ENCODE data around the gene ZCCHC7. TPM values are rescaled to one million over a fixed set of nuclear protein-coding genes. Genes with fewer than 3 reads are reported as not detected.

ZCCHC7 gene
- total and polyA plus RNA-seq, 2 of the 8 experiments (the other 6 are each of a cell fraction or from before 2014, with no cell fraction given), result 12.2 to 27.5 TPM

- Histone ChIP-seq H2BK12ac (ENCODE audit: low read depth, low read length) (no peak overlapping the region), H3K4me2 (ENCODE audit: insufficient read depth in 1 of 2, low read depth in 2 of 2, low read length in 2 of 2) (no peak overlapping the region), H3K4ac (replicated peaks; ENCODE audit: insufficient read length, low read depth, low read length) (no peak overlapping the region), H2BK120ac (replicated peaks; ENCODE audit: low read depth, low read length) (no peak overlapping the region), H3K23me2 (ENCODE audit: low read depth, low read length) (no peaks in the 10 kb centered on the region; the same call in 1 of the 2 replicates), H3K27me3 (replicated peaks in 1 of 4; ENCODE audit: control insufficient read depth in 3 of 4, extremely low read depth in 1 of 4, insufficient read depth in 3 of 4, low read length in 3 of 4) (no peaks in the 10 kb centered on the region), H2AFZ (ENCODE audit: low read length) (no peak overlapping the region), H3K23ac (ENCODE audit: insufficient read length) (no peak overlapping the region), H3K79me1 (ENCODE audit: low read depth, low read length) (no peaks in the 10 kb centered on the region), H4K20me1 (replicated peaks in 1 of 2; ENCODE audit: control insufficient read depth in 1 of 2, insufficient read depth in 2 of 2, low read length in 2 of 2) (peaks cover 1 to 3% of the 10 kb centered on the region in 2 experiments), H2AK5ac (ENCODE audit: low read depth, low read length) (no peak overlapping the region), H3K56ac (replicated peaks; ENCODE audit: insufficient read length, low read depth, low read length) (no peak overlapping the region), H2BK20ac (ENCODE audit: low read length) (no peak overlapping the region), H3K36me3 (ENCODE audit: control insufficient read depth in 2 of 4, insufficient read depth in 4 of 4, low read length in 3 of 4) (no peaks in the 10 kb centered on the region), H4K8ac (ENCODE audit: extremely low read depth, insufficient read depth, low read length) (no peak overlapping the region), H3K79me2 (ENCODE audit: control insufficient read depth in 1 of 2, insufficient read depth in 2 of 2, low read length in 2 of 2) (no peaks in the 10 kb centered on the region), H2BK15ac (ENCODE audit: low read length) (no peak overlapping the region), H4K5ac (ENCODE audit: insufficient read length, low read depth, low read length) (no peak overlapping the region), H3K18ac (ENCODE audit: extremely low read depth, low read length) (no peak overlapping the region), H3K9me3 (ENCODE audit: insufficient read depth in 2 of 2, low read depth in 1 of 2, low read length in 1 of 2) (no peaks in the 10 kb centered on the region), H3K4me1 (replicated peaks in 1 of 4; ENCODE audit: control insufficient read depth in 3 of 4, insufficient read depth in 4 of 4, low read length in 3 of 4) (peaks cover 0 to 20% (median 9%) of the 10 kb centered on the region in 4 experiments; a peak in 6 of 7 replicates), H2BK5ac (ENCODE audit: low read depth, low read length) (no peak overlapping the region), H3K4me3 (ENCODE audit: extremely low read depth in 1 of 4, insufficient read depth in 2 of 4, low read depth in 3 of 4, low read length in 4 of 4) (no peak overlapping the region), H3K9ac (replicated peaks in 1 of 4; ENCODE audit: extremely low read depth in 1 of 4, low read depth in 3 of 4, low read length in 3 of 4) (no peak overlapping the region; a peak in 2 of 7 replicates), H3K27ac (ENCODE audit: low read depth, low read length) (no peak overlapping the region), H4K91ac (replicated peaks; ENCODE audit: insufficient read length, low read length) (no peak overlapping the region), H3K14ac (ENCODE audit: insufficient read length) (no peak overlapping the region)
- DNase-seq (ENCODE audit: low read depth in 1 of 2, low spot score in 2 of 2), result no peak
- WGBS, 2 experiments (ENCODE audit: extremely low coverage in 1 of 2, insufficient coverage in 1 of 2, insufficient read length in 1 of 2, insufficient replicate concordance in 2 of 2, low coverage in 1 of 2, low lambda C conversion rate in 2 of 2, missing lambda C conversion rate in 1 of 2), result 84% methylated on average over 2 of the region's 2 CpGs; no CpG with 5 or more reads in 1 of the 2 experiments
- FAIRE-seq, result no peak
- ChIA-PET POLR2A (ENCODE audit: partially characterized antibody) (interaction anchor here (0.6 kb wide), 1 partner anchor 10 kb away, joined by 3 read pairs; no protein-coding TSS in a partner anchor), CTCF (ENCODE audit: partially characterized antibody) (interaction anchor here (0.7 to 1.4 kb wide), 2 partner anchors 12 to 17 kb away, joined by 3 to 4 read pairs; no protein-coding TSS in a partner anchor)
- TF ChIP-seq BRCA1 (IDR thresholded peaks at IDR 0.05; ENCODE audit: low read depth, low read length) (no peak), ATF2 (IDR thresholded peaks at IDR 0.05; ENCODE audit: low read length) (no peak), EZH2 (IDR thresholded peaks at IDR 0.05; ENCODE audit: low read depth, low read length, severe bottlenecking) (no peak), RNF2 (IDR thresholded peaks at IDR 0.05; ENCODE audit: borderline replicate concordance, low read depth, low read length, missing control alignments, poor library complexity, severe bottlenecking) (no peak)
These were observed 221.3 kb downstream of the ZCCHC7 start for GRCh38 chr9:37341704-37342103.
